NCI-H2227 (cell line): Measurements from ENCODE around the gene TP53TG5.

Experiments
- DNase-seq: peaks from one replicate; lab custom pipeline; 2025; ENCODE audit not compliant: unreplicated experiment; lab: John Stamatoyannopoulos, UW

TP53TG5 gene

DNA sequence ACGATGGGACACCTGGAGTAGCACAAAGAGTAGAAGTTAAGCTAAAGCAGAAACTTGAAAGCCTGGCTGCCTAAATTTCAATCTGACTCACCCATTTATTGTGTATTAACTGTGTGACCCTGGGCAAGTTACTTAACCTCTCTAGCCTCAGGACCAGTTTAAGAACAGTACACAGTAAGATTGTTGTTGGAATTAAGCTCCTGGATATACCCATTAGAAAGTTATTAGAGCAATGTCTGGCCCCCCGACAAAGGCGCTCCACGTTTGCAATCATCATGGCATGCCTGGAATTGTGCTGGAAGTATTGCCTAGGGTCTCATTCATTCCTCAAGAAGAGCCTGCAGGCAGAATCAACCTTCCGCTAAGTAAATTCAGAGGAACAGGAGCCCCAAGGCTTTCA, 31.3 kb downstream of the TP53TG5 start:
- no peak for DNase-seq

GRCh38 chr20:45346291-45346718, 31.8 kb downstream of the TP53TG5 start:
- DNase-seq = no peak

GRCh38 chr20:45345104-45345936, 32.8 kb downstream of the TP53TG5 start:
- no peak for DNase-seq

GRCh38 chr20:45344168-45344860, 33.8 kb downstream of the TP53TG5 start:
- DNase-seq = no peak

GRCh38 chr20:45343532-45344167, 34.5 kb downstream of the TP53TG5 start:
- DNase-seq = no peak

GRCh38 chr20:45342855-45343531, 35.1 kb downstream of the TP53TG5 start:
- DNase-seq = no peak

GRCh38 chr20:45341939-45342854, 35.9 kb downstream of the TP53TG5 start:
- DNase-seq = peak; percentile 48

DNA sequence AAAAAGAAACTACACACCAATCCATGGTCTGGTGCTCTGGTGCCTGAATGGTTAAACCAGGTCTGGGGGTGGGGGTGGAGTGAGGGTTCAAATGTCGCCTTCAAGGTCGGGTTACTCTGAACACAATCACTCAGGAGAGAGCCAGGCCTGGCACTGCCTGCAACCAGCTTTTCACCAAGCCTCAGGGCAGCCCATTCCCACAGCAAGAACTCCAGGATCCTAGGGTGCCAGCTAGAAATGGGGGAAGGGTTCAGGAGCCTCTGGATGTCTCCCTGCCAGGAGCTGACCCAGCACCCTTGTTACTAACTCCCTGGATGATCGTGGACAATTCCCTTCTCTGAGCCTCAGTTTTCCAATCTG, 36.6 kb downstream of the TP53TG5 start:
- DNase-seq = no peak

DNA sequence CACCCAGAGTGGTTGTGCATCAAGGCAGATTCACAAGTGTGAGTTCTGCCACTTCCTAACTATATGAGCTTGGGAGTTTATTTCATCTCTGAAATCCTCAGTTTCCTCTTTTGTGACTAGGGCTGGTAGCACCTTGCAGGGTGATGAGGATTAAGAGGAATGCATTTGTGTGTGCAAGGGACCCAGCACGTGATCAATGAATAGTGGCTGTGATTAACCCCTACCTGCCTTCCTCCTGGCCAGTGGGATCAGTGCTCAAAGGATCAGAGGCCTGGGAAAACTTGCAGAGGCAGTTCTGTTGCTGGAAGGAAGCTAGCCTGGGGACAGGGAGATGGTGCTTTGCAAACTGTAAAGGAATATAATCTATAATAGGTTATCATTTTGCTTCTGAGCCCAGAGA, 37.2 kb downstream of the TP53TG5 start:
- DNase-seq = no peak

- DNase-seq = no peak
Measured at GRCh38 chr20:45340236-45340847, 37.8 kb downstream of the TP53TG5 start.

DNA sequence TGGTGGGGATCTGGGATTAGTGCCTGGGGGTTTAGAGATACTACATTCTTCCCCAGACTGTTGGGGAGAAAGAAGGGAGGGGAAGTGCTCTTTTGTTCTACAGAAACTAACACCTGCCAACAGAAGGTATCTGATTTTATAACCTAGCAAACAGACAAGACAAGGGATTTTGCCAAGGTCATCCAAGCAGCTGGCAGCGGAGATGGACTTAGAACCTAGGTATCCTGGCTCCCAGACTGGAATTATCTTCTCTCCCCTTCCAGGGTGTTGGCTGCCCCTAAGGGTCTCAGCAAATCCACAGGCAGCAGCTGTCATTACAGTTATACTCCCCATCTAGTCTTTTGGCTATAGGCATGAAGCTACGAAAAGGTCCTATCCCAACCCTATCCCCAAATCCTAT, 38.3 kb downstream of the TP53TG5 start:
- DNase-seq = no peak

GRCh38 chr20:45339084-45339483, 39.0 kb downstream of the TP53TG5 start:
- DNase-seq = no peak

DNA sequence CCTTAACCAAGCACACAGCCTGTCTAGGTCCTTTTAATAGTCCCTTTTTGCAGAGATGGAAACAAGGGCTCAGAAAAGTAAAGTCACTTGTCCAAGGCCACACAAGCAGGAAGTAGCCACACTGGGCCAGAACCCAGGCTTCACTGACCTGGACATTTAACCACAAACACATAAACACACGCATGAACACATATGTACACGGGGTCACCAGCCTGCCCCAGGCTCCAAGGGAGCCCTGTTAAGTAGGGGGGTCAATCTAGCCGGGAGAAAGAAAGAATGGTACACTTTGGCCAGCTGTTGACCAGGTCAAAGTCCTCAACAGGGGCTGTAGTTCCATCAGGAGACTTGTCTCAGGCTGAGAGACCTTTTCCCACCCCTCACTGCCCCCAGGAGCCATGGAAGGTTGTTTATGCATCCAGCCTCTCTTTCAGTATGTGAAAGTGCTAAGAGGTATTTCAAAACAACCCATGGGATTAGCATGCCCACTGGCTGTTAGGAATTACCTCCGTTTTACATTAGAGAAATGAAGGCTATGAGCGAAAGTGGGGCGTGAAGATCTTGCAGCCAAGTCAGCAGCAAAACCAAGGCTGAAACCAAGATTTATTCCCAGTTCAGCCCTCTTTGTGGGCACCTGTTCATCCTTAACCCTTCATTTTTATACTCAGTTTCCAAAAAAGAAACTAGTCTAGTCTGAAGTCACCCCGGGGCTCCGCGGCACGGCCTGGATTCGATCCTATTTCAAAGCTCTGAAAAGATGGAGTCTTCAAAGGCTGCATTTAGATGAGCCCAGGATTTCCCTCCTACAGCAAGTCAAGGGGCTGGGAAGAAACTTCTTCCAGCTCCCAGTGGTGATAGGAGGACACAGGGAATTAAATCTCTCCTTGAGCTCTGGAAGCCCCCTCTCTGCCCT, 39.7 kb downstream of the TP53TG5 start:
- no peak for DNase-seq

DNA sequence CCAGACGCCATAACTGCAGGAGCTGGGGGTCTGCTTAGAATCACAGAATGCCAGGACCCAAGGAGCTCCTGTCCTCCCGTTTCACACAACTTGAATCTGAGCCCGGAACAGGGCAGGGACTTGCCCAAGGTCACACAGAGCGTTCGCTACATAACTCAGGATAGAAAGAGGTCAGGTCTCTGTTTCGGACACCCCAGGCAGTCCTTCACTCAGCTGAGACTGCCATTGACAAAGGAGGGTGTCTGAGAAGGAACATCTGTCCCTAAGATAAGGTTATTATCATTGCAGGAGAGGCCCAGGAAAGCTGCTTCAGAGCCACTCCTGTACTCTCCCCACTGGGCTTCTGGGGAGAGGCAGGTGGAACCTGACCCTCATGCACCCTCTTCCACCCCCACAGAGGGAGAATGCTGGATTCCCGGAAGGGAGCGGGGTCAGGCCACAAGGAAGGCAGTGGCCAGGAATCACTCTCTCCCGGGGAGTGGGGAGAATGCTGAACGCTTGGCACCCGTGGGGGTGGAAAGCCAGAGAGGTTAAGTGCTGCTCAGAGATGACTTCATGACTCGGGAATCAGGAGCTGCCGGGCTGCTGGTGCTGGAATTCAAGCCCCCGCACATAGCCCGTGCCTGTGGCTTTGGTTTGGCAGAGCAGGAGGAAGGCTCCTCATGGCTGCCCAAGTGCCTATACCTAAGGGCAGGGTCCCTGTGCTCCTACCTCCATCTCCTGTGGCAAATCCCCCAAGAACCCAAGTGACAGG, 40.6 kb downstream of the TP53TG5 start:
- no peak for DNase-seq

DNA sequence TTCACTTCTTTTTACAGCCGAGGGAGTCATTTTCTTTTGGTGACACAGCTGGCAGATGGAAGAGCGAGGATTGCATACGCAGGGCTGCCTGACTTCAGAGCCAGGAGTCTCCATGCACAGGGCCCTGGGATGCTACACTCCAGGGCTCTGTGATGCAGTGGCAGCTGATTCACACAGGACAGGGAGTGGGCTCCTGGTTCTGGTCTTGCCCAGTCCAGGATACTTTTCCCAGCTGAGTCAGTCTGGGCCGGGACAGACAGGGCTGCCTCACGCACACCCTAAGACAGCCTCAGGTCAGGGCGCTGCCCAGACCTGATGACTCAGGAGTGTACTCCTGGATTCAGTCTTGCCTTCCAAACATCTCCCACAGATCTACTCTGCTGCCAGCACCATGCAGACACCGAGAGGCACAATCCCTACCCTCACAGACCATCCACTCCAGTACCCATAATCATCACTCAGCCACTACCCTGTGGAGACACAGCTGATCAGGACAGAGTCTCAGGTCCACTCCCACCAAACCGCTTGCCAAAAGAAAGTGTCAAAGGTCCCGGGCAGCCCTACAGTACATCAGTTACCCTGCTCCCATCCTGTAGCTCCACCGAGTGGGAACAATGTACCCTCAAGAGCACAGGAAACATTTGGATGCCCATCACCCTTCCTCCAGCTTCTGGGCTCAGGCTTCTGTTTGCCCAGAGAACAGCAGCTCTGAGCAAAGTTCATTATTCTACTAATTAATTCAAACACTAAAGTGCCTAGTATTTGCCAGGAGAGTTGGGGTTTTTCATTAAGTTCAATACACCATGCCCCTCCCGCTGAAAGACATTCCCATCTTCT, 41.4 kb downstream of the TP53TG5 start:
- no peak for DNase-seq

GRCh38 chr20:45330476-45330875, 47.6 kb downstream of the TP53TG5 start:
- DNase-seq = no peak
